HEK293T (cell line): ENCODE measurements around the gene SYNPO2.

Source experiments
- CTCF ChIA-PET: fragments of 350-600 bp; formaldehyde crosslinking; extraction: SDS; loops from one replicate; lab custom pipeline; 2021; ENCODE audit warnings: antibody characterized with exemption, inconsistent platforms; lab: Yijun Ruan, JAX
- POLR2A ChIA-PET: fragments of 350-600 bp; formaldehyde crosslinking; extraction: SDS; loops from one replicate; lab custom pipeline; 2020; ENCODE audit warnings: antibody characterized with exemption, inconsistent platforms; lab: Yijun Ruan, JAX
- DNase-seq: peaks from one replicate; pipeline ENCODE4 v3.0.0; 2012; ENCODE audit warnings: mixed read lengths; ENCODE audit errors: extremely low spot score
- ARNT ChIP-seq: fragments of 450-650 bp; IDR thresholded peaks from 2 replicates; pipeline ENCODE4 v1.6.1; 2017; ENCODE audit warnings: mild to moderate bottlenecking
- BHLHE40 ChIP-seq: fragments of 450-650 bp; IDR thresholded peaks from 2 replicates; pipeline ENCODE4 v1.6.1; 2016; ENCODE audit warnings: mild to moderate bottlenecking, moderate library complexity, borderline replicate concordance
- CTBP1 ChIP-seq: fragments of 450-650 bp; IDR thresholded peaks from 2 replicates; pipeline ENCODE4 v1.6.1; 2016; ENCODE audit warnings: borderline replicate concordance
- ELF4 ChIP-seq: fragments of 450-650 bp; IDR thresholded peaks from 2 replicates; pipeline ENCODE4 v1.6.1; 2017; ENCODE audit warnings: antibody characterized with exemption
- FOXA1 ChIP-seq: fragments of 450-650 bp; IDR thresholded peaks from 2 replicates; pipeline ENCODE4 v1.6.1; 2016; ENCODE audit warnings: mild to moderate bottlenecking
- FOXK2 ChIP-seq: fragments of 450-650 bp; IDR thresholded peaks from 2 replicates; pipeline ENCODE4 v1.6.1; 2016; ENCODE audit warnings: mild to moderate bottlenecking
- FOXM1 ChIP-seq: fragments of 450-650 bp; IDR thresholded peaks from 2 replicates; pipeline ENCODE4 v1.6.1; 2017; ENCODE audit warnings: mild to moderate bottlenecking, borderline replicate concordance
- HDGF ChIP-seq: fragments of 450-650 bp; IDR thresholded peaks from 2 replicates; pipeline ENCODE4 v1.6.1; 2017; ENCODE audit warnings: antibody characterized with exemption, borderline replicate concordance
- L3MBTL2 ChIP-seq: fragments of 450-650 bp; conservative IDR thresholded peaks from 2 replicates; pipeline ENCODE4 v1.6.1; 2016; ENCODE audit warnings: mild to moderate bottlenecking
- LEF1 ChIP-seq: fragments of 450-650 bp; IDR thresholded peaks from 2 replicates; pipeline ENCODE4 v1.6.1; 2017; ENCODE audit warnings: mild to moderate bottlenecking, borderline replicate concordance
- NFRKB ChIP-seq: fragments of 450-650 bp; IDR thresholded peaks from 2 replicates; pipeline ENCODE4 v1.6.1; 2016; ENCODE audit warnings: mild to moderate bottlenecking, moderate library complexity
- SP1 ChIP-seq: fragments of 450-650 bp; IDR thresholded peaks from 2 replicates; pipeline ENCODE4 v1.6.1; 2017
- SUZ12 ChIP-seq: fragments of 450-650 bp; IDR thresholded peaks from 2 replicates; pipeline ENCODE4 v1.6.1; 2016; ENCODE audit warnings: mild to moderate bottlenecking
- TARDBP ChIP-seq: fragments of 450-650 bp; IDR thresholded peaks from 2 replicates; pipeline ENCODE4 v1.6.1; 2016
- ZNF384 ChIP-seq: fragments of 450-650 bp; IDR thresholded peaks from 2 replicates; pipeline ENCODE4 v1.6.1; 2016
- TF ChIP-seq, protein P1 (sequence below): fragments of 450-650 bp; IDR thresholded peaks from 2 replicates; pipeline ENCODE4 v1.6.1; 2016

The SYNPO2 gene

DNA sequence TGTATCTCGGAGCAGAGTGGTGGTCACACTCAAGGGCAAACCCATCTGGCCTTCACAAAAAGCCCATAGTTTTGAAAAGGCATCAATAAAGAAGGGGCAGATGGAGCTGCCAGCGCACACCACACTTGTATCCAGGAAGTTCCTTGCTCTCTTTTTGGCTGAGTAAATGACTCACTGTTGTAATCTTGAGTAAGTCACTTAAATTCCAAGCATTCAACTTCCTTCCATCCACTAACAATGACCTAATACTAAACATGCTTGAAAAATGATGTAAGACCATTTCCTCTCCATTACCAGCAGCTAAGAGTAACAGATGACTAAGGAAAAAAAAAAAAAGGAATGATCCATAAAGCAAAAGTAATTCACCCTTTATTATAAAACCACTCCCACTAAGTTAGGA is 214.6 kb downstream of the SYNPO2 start:
- ChIA-PET POLR2A (interaction anchor here (0.6 to 0.8 kb wide), 2 partner anchors 109 to 513 kb away, joined by 3 to 5 read pairs; partner anchors contain the start of gene USP53), CTCF (interaction anchor here (1.6 kb wide), 1 partner anchor 13 kb away, joined by 5 read pairs; no protein-coding TSS in a partner anchor)
- DNase-seq: no peak
- TF ChIP-seq SP1 (no peak), FOXM1 (no peak), FOXK2 (no peak), BHLHE40 (no peak), ZNF384 (no peak), HDGF (no peak), SUZ12 (no peak), FOXA1 (no peak)
- TF ChIP-seq, protein P1, sequence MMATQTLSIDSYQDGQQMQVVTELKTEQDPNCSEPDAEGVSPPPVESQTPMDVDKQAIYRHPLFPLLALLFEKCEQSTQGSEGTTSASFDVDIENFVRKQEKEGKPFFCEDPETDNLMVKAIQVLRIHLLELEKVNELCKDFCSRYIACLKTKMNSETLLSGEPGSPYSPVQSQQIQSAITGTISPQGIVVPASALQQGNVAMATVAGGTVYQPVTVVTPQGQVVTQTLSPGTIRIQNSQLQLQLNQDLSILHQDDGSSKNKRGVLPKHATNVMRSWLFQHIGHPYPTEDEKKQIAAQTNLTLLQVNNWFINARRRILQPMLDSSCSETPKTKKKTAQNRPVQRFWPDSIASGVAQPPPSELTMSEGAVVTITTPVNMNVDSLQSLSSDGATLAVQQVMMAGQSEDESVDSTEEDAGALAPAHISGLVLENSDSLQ: no peak

DNA sequence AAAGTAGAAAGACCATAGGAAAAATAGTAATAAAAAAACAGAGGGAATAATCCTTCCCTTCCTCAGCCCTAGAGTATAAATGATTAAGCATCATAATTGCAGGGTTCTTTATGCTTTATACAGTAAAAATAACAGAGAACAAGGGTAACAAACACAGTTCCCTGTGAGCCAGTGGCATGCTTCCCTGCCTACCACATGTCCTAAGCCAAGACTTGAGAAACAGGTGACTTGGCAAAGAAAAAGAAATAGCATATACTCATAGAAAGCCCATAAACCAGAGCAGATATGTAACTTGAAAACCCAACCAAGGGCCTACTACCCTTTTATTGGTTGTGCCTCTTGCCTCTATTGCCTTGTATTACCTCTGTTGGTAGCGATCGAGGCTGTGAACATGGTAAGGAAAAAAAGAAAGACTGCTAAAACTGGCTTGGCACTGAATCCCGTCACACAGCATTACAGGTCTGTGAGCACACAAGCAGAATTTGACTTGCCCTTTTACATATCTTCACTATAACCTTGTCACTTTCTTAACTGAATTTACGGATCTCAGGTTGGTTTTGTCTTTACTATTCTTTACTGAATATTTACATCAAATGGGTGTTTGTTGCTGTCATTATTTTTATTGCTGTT is 216.1 kb downstream of the SYNPO2 start:
- TF ChIP-seq ZNF384: no peak
- TF ChIP-seq L3MBTL2: no peak
- no peak for TF ChIP-seq SP1
- TF ChIP-seq TARDBP: no peak
- no peak for TF ChIP-seq CTBP1
- TF ChIP-seq ELF4: no peak
- TF ChIP-seq SUZ12: no peak
- TF ChIP-seq FOXA1: no peak
- no peak for TF ChIP-seq NFRKB
- no peak for TF ChIP-seq ARNT
- TF ChIP-seq LEF1: no peak
- TF ChIP-seq BHLHE40: no peak
- no peak for TF ChIP-seq FOXM1
- TF ChIP-seq, protein P1: no peak
- no peak for TF ChIP-seq HDGF
- no peak for TF ChIP-seq FOXK2
- POLR2A ChIA-PET: interaction anchor here (0.5 kb wide), 1 partner anchor 103 kb away, joined by 5 read pairs; no protein-coding TSS in a partner anchor
- no peak for DNase-seq
- CTCF ChIA-PET: interaction anchor here (1.6 kb wide), 1 partner anchor 12 kb away, joined by 5 read pairs; no protein-coding TSS in a partner anchor

DNA sequence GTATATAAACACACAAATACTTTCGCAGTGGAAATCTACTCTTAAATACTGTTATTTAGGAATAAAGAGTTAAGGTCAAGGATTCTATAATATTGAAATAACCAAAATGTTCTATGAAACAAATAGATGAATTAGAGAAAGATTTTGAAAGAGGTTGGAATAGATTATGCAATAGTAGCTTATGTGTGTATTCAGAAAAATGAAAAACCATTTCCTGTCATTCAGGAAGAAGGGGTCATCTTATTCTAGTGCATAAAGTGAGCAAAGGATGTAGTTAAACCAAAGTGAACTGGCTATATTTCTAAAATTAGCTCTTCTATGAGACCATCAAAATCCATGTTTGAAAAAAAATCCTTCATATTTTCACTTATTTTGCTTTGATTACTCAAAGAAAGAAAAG is 217.0 kb downstream of the SYNPO2 start:
- CTCF ChIA-PET: no interaction called here
- no peak for TF ChIP-seq CTBP1
- TF ChIP-seq ELF4: no peak
- no peak for TF ChIP-seq SUZ12
- no peak for TF ChIP-seq TARDBP
- TF ChIP-seq, protein P1: no peak
- no peak for TF ChIP-seq ARNT
- TF ChIP-seq SP1: no peak
- TF ChIP-seq FOXA1: no peak
- no peak for TF ChIP-seq LEF1
- TF ChIP-seq L3MBTL2: no peak
- no peak for TF ChIP-seq ZNF384
- TF ChIP-seq FOXK2: no peak
- no peak for TF ChIP-seq HDGF
- no peak for TF ChIP-seq FOXM1
- TF ChIP-seq NFRKB: no peak
- DNase-seq: no peak
- POLR2A ChIA-PET: no interaction called here

DNA sequence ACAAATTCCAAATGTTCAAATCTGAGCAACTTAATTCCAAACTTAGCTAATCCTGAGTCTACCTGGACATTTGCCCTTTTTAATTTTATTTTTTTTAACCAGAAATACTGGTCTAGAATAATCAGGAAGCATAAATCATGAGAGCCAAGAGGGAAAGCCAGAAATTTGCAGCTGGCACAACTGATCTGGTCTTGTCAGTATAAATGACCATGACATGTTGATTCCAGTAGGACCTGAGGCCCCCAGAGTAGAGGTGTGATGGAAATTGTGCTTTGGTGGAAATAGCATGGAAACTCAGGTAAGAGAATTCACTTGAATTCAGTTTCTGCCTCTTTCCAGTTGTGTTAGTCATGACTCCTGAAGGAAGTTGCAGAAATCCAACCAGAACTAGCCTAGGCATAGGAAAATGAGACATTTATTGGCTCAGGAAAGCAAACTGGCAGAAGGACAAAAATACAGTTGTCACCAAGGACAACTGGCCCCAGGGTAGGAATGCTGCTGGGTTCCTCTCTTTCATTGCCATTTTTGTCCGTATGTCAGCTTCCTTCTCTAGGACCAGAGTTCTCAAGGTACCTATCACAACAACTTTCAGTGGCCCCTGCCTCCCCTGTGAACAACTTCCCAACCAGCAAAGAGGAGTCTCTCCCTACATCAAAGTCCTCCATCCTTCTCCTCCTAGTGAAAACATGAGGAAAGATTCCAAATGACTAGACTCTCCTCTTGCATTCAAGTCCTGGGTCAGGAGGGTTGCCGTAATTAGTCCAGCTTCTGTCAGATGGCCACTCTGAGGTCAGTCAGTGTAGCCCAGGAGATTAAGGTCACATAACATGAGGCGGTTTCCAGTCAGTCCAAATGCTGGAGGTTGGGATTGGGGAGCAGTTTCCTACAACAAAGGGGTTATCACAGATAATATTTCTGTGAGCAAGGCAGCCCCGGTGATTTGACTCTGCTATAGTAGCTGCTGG is 217.7 kb downstream of the SYNPO2 start:
- POLR2A ChIA-PET: no interaction called here
- CTCF ChIA-PET: no interaction called here
- TF ChIP-seq FOXK2: no peak
- TF ChIP-seq TARDBP: no peak
- TF ChIP-seq SP1: no peak
- TF ChIP-seq, protein P1: no peak
- TF ChIP-seq NFRKB: no peak
- TF ChIP-seq BHLHE40: no peak
- TF ChIP-seq CTBP1: no peak
- TF ChIP-seq HDGF: no peak
- no peak for TF ChIP-seq LEF1
- TF ChIP-seq ZNF384: no peak
- no peak for TF ChIP-seq SUZ12
- no peak for TF ChIP-seq ARNT
- DNase-seq: no peak

DNA sequence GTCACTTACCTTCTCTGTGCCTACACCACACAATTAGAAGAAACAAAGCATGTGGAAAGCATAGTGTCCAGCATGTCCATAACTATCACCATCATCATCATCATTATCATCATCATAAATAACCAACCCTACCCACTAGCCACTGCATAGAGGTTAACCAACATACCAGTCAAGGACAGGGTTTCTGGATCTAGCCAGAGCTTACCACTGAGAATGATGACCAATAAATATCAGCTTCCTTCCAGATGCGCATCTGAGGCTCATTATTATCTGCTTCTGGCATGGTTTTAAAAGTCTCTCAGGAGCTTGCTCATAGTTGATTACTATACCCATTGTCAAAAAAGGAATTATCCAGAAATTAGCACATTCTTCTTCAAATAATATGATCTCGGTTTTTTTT is 221.5 kb downstream of the SYNPO2 start:
- no peak for TF ChIP-seq FOXK2
- CTCF ChIA-PET: no interaction called here
- POLR2A ChIA-PET: no interaction called here
- DNase-seq: no peak
